K562 (cell line): ENCODE data around the gene MTMR12. TPM values are rescaled to one million over a fixed set of nuclear protein-coding genes. Genes with fewer than 3 reads are reported as not detected.

Experiments
- ATAC-seq: fragments of 200-7000 bp; cut with Tn5 transposase; 3 replicates; pipeline ENCODE4 v1.9.1; 2020; ENCODE audit warnings: moderate library complexity
- BruUV-seq: library from RNA; stranded (reverse); fragments of 400-500 nt; replicated peaks from 2 replicates; lab custom pipeline; 2021; lab: Mats Ljungman, UMichigan
- CTCF ChIA-PET: fragments of 300-600 bp; formaldehyde crosslinking; extraction: SDS; loops from one replicate; lab custom pipeline; 2021; ENCODE audit warnings: low intra/inter-chr PET ratio; lab: Yijun Ruan, JAX
- POLR2A ChIA-PET: fragments of 300-600, 350-650 bp; sonication (Branson Sonifier 250); formaldehyde crosslinking; extraction: SDS; loops from one replicate; lab custom pipeline; 2021; ENCODE audit warnings: antibody characterized with exemption, inconsistent platforms; lab: Yijun Ruan, JAX
- DNase-seq, 4 experiments: peaks; one replicate each; pipeline versions ENCODE4 v3.0.0 to v3.0.0-alpha.2; 2011 to 2018; ENCODE audit warnings: low spot score in 3 of 4, mixed read lengths in 3 of 4; ENCODE audit errors: extremely low read depth in 1 of 4
- FAIRE-seq: peaks from 2 replicates; lab custom pipeline; 2011; peaks lifted over from hg19 to GRCh38; lab: Jason Lieb, UNC
- H2AFZ ChIP-seq: 2 replicates; pipeline ENCODE4 v1.6.0; 2011; ENCODE audit warnings: low read depth, low read length, control low read depth, inconsistent platforms
- H3K27ac ChIP-seq: fragments of 200-600 bp; 3 replicates; pipeline ENCODE4 v1.8.0; 2011; ENCODE audit warnings: low read depth, mild to moderate bottlenecking, control low read depth, inconsistent platforms, low read length, moderate library complexity, mixed read lengths; ENCODE audit errors: extremely low read depth
- H3K27me3 ChIP-seq, 2 experiments: fragments of 300-600 bp in 1 of 2; 2 replicates in 1 of 2; 3 replicates in 1 of 2; pipeline versions ENCODE4 v1.6.0 to v1.8.0; 2011; ENCODE audit warnings: inconsistent platforms in 2 of 2, low read length in 2 of 2, mild to moderate bottlenecking in 1 of 2, mixed read lengths in 1 of 2, moderate library complexity in 1 of 2; ENCODE audit not compliant: control insufficient read depth in 2 of 2, insufficient read depth in 2 of 2
- H3K36me3 ChIP-seq: fragments of 300-600 bp; 3 replicates; pipeline ENCODE4 v1.8.0; 2011; ENCODE audit warnings: mild to moderate bottlenecking, low read length, inconsistent platforms; ENCODE audit not compliant: control insufficient read depth, insufficient read depth
- H3K4me1 ChIP-seq, 2 experiments: fragments of 200-600 bp in 1 of 2; replicated peaks in 1 of 2; 2 replicates in 1 of 2; 3 replicates in 1 of 2; pipeline versions ENCODE4 v1.5.1 to v1.8.0; 2011; ENCODE audit warnings: inconsistent platforms in 2 of 2, low read length in 2 of 2, mild to moderate bottlenecking in 1 of 2, mixed read lengths in 1 of 2, moderate library complexity in 1 of 2; ENCODE audit not compliant: control insufficient read depth in 2 of 2, insufficient read depth in 2 of 2
- H3K4me2 ChIP-seq: 2 replicates; pipeline ENCODE4 v1.6.1; 2011; ENCODE audit warnings: low read length, control low read depth, inconsistent platforms, mixed read lengths; ENCODE audit not compliant: insufficient read depth
- H3K4me3 ChIP-seq: fragments of 200-600 bp; sonication (generic), shearing (Covaris generic); 2 replicates; pipeline ENCODE4 v1.5.1; 2016; ENCODE audit warnings: control low read depth, inconsistent platforms
- H3K79me2 ChIP-seq: fragments of 200-600 bp; 3 replicates; pipeline ENCODE4 v1.8.0; 2011; ENCODE audit warnings: low read length, inconsistent platforms; ENCODE audit not compliant: control insufficient read depth, insufficient read depth
- H3K9ac ChIP-seq, 2 experiments: 2 replicates each; pipeline versions ENCODE4 v1.6.0 to v1.6.1; 2011; ENCODE audit warnings: low read depth in 2 of 2, low read length in 2 of 2, control low read depth in 1 of 2, inconsistent platforms in 1 of 2, mild to moderate bottlenecking in 1 of 2, mixed read lengths in 1 of 2; ENCODE audit not compliant: insufficient read depth in 1 of 2
- H3K9me1 ChIP-seq: one replicate; pipeline ENCODE4 v1.6.0; 2011; ENCODE audit warnings: inconsistent platforms, mild to moderate bottlenecking, low read length, moderate library complexity; ENCODE audit not compliant: control insufficient read depth, insufficient read depth
- H3K9me3 ChIP-seq: replicated peaks from 2 replicates; pipeline ENCODE4 v1.5.1; 2011; ENCODE audit warnings: low read depth, low read length, inconsistent platforms; ENCODE audit not compliant: control insufficient read depth, insufficient read depth
- H4K20me1 ChIP-seq: replicated peaks from 2 replicates; pipeline ENCODE4 v1.6.1; 2011; ENCODE audit warnings: low read length, inconsistent platforms, mixed read lengths; ENCODE audit not compliant: control insufficient read depth, insufficient read depth
- CREB3L1 ChIP-seq: fragments of 450-650 bp; IDR thresholded peaks from 2 replicates; pipeline ENCODE4 v1.6.1; 2014; ENCODE audit warnings: low read depth, mild to moderate bottlenecking, moderate library complexity, borderline replicate concordance
- NR4A1 ChIP-seq, 2 experiments: fragments of 250-450 bp in 1 of 2; fragments of 450-650 bp in 1 of 2; sonication (Bioruptor Pico) in 1 of 2; IDR thresholded peaks; 2 replicates each; pipeline versions ENCODE4 v1.4.0 to v1.6.1; 2016 to 2020; ENCODE audit warnings: mild to moderate bottlenecking in 2 of 2, missing compliant biosample characterization in 1 of 2, missing genetic modification characterization in 1 of 2, moderate library complexity in 1 of 2
- SETDB1 ChIP-seq: IDR thresholded peaks from one replicate; pipeline ENCODE4 v1.6.1; 2012; ENCODE audit warnings: low read length, control low read depth, inconsistent platforms
- SMAD4 ChIP-seq: fragments of 250-450 bp; sonication (Bioruptor Pico); conservative IDR thresholded peaks from 2 replicates; pipeline ENCODE4 v1.8.0; 2021; ENCODE audit warnings: inconsistent platforms, mild to moderate bottlenecking, moderate library complexity
- THRAP3 ChIP-seq: fragments of 450-650 bp; IDR thresholded peaks from 2 replicates; pipeline ENCODE4 v1.6.1; 2016; ENCODE audit warnings: mild to moderate bottlenecking, inconsistent platforms, borderline replicate concordance
- U2AF1 ChIP-seq: fragments of 200-400 bp; formaldehyde crosslinking; optimal IDR thresholded peaks from 2 replicates; pipeline ENCODE3; 2017; ENCODE audit warnings: mild to moderate bottlenecking, low read depth, low read length, moderate library complexity
- ZBTB17 ChIP-seq: fragments of 450-650 bp; formaldehyde crosslinking; IDR thresholded peaks from 2 replicates; pipeline ENCODE4 v1.4.0; 2020; ENCODE audit warnings: mild to moderate bottlenecking
- ZNF830 ChIP-seq: fragments of 250-450 bp; sonication (Bioruptor Pico); IDR thresholded peaks from 2 replicates; pipeline ENCODE4 v1.5.0; 2021; ENCODE audit warnings: mild to moderate bottlenecking
- WGBS: fragments of 100-300 bp; shearing (Covaris generic); methylation state at CpG from one replicate; pipeline ENCODE4 v1.1.6; 2016; ENCODE audit warnings: low coverage, mixed read lengths; ENCODE audit not compliant: insufficient coverage; ENCODE audit errors: missing lambda C conversion rate; 5-methylcytosine and 5-hydroxymethylcytosine counted together
- in situ Hi-C: fragments of 300-500 bp; cut with MboI; formaldehyde crosslinking; loops from 4 replicates; pipeline ENCODE4 v1.15.0; 2018; ENCODE audit warnings: inconsistent platforms, mixed read lengths
- intact Hi-C: fragments of 100-400 bp; cut with micrococcal nuclease; formaldehyde crosslinking; loops from 2 replicates; pipeline ENCODE4 v1.14.2; 2022
- polyA plus RNA-seq, 8 experiments: library from polyadenylated mRNA; depleted of rRNA in 4 of 8; stranded (reverse) in 5 of 8; unstranded in 3 of 8; fragments of >200 nt; fragmentation: Nextera tagmentation in 2 of 8; fragmentation: Illumina TruSeq in 1 of 8; extraction: Ambion mirVana in 2 of 8; extraction: Trizol in 1 of 8; gene quantifications; 2 replicates each; pipeline versions ENCODE4 v1.2.1 to v1.2.3, GENCODE V29; 2011 to 2014; ENCODE audit warnings: inconsistent platforms in 1 of 8, missing spikeins in 1 of 8
- total RNA-seq, 7 experiments: library from RNA; depleted of rRNA in 6 of 7; stranded (reverse); fragments of >200 nt in 6 of 7; fragmentation: Illumina TruSeq in 2 of 7; extraction: Trizol in 2 of 7; gene quantifications; 2 replicates each; pipeline versions ENCODE4 v1.2.1 to v1.2.3, GENCODE V29; 2011 to 2021; ENCODE audit warnings: low replicate concordance in 1 of 7

Gene MTMR12
- total and polyA plus RNA-seq, 9 of the 15 experiments (the other 6 are each of a cell fraction or from before 2014, with no cell fraction given) = 4.0 to 28.7 (median 17.1) TPM

- H3K4me2 ChIP-seq = no peak overlapping the region
- TF ChIP-seq ZNF830 (no peak), SETDB1 (no peak), THRAP3 (no peak), SMAD4 (CRISPR knock-in tag) (no peak), U2AF1 (no peak), CREB3L1 (no peak), NR4A1 (CRISPR knock-in tag; IDR thresholded peaks at IDR 0.05) (no peak), NR4A1 (tag; IDR thresholded peaks at IDR 0.05) (no peak), ZBTB17 (CRISPR knock-in tag) (no peak)
- TF ChIP-seq, all 486 proteins: peak for 0
- FAIRE-seq (no peak), DNase-seq (no peak), ATAC-seq (no peak)
- in situ Hi-C loops (no loop called here), intact Hi-C loops (no loop called here)
- Histone ChIP-seq H3K79me2 (no peaks in the 10 kb centered on the region), H3K4me1 (peaks cover 0 to 6% of the 10 kb centered on the region in 2 experiments; a peak in 1 of 5 replicates), H3K4me3 (no peak overlapping the region), H3K27ac (no peak overlapping the region), H4K20me1 (no peaks in the 10 kb centered on the region), H3K27me3 (no peaks in the 10 kb centered on the region), H2AFZ (no peak overlapping the region), H3K9me3 (no peaks in the 10 kb centered on the region), H3K9me1 (no peaks in the 10 kb centered on the region), H3K36me3 (peaks cover 64% of the 10 kb centered on the region; the same call in 2 of the 3 replicates), H3K9ac (no peak overlapping the region)
- ChIA-PET CTCF (interaction anchor here (0.6 kb wide), 1 partner anchor 43 kb away, joined by 3 read pairs; no protein-coding TSS in a partner anchor), POLR2A (interaction anchor here (0.7 to 0.9 kb wide), 3 partner anchors 10 to 25 kb away, joined by 3 read pairs; no protein-coding TSS in a partner anchor)
- BruUV-seq = no TSS peak
- WGBS = 91% methylated on average over 2 of the region's 2 CpGs
Measured at GRCh38 chr5:32272746-32273145, 40.0 kb downstream of the MTMR12 start.
